Globus pallidus (tissue), 1 donor: Measurements from ENCODE around the gene TNIK.

Source experiments
- DNase-seq: peaks from one replicate; pipeline ENCODE4 v3.0.0-alpha.2; 2015; ENCODE audit warnings: low spot score

Gene TNIK

DNA sequence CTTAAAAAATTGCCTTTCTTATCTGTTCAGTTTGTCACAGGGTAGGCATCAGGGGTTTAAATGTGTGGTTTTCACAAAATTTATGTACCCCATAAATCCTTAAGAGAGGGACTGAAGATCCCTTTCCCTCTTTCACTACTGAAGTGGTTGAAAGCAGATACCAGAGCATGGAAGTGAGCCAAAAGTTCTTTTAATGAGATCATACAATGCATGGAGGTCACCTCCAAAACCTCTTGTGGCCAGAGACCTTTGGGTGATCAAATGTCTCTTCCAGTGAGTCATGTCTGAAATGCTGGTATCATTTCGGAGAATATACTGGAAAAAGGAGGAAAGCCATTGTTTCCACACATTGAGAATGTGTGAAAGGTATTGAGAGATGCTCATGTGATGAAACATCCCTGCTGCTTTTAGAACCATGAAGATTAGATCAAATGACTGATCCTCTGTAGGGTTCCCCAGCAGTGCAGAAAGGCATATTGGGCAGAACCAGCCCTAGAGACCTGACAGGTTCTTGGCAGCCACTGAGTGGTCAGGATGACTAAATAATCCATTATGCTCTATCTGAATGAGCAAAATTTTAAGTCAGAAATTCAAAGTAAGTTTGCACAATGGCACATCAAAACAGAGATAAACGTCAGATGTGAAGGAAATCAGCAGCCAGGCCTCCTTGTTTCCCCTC is 267.9 kb downstream of the TNIK start:
- no peak for DNase-seq

DNA sequence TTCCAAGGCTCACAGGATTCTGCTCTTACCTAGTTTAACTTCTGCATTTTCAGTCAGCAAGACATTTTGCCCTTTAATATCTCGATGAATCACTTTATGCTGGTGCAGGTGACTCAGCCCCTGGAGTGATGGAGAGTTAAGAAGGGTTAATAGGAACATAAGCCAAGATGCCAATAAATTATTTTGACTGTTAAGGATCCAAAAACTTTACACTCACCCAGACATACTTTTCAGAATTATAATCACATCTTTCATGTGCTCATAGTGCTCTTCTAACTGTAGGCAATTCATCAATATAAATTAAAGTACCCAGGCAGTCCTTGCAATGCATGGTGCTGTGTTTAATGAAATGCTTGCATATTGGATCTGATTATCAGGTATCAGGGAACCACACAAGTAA is 269.5 kb downstream of the TNIK start:
- DNase-seq = no peak

DNA sequence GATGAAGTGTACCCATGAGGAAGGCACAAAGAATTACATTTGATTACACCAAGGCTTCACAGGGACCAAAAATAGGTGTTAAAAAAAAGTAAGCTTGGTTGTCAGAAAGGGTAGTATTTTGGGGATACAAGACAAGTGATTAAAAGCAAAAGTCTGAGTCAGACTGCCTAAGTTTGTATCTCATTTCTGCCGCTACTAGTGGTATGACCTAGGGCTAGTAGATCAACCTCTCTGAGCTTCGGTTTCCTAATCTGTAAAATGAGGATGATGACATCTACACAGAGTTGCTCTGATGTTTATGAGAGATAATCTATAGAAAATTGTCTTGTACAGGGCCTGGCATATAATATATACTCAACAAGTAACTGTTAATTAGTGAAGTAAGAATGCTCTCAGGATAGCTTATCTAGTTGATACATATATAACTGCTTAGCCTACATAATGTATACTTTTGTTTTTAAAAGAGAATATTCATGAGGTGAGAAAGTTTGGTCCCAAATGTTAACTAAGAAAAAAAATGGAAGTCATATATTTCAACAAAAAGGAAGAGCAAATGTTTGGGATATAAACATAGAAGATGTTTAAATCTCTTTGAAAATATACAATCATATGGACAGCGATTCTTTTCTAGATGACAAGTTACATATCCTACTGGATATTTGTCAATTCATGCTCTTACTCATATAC is 270.7 kb downstream of the TNIK start:
- no peak for DNase-seq

DNA sequence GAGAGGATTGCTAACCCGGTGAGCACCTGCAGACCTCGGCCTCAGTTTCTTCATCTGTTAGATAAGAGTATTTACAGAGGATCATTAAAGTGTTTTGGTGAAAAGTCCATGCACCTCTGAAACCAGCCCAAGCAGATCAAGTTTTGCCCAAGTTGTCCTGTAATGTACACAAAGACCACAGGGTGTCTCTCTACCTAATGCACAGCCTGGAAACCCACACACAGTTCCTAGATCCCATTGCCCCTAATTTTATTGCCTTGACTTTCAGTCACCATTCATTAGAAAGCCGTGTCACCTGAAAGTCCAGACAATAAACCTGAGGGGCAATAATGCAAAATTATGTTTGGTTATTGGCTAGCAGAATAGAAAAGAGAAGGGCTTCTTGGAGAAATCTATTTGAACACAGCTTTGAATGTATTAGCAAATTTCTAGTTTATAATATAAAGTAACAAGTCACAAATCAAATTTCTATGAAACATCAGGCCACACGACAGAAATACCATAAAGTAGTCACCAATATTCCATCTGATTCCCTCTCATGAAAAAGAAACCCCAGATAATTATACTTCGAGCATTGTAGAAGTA is 272.4 kb downstream of the TNIK start:
- DNase-seq = peak; percentile 67

DNA sequence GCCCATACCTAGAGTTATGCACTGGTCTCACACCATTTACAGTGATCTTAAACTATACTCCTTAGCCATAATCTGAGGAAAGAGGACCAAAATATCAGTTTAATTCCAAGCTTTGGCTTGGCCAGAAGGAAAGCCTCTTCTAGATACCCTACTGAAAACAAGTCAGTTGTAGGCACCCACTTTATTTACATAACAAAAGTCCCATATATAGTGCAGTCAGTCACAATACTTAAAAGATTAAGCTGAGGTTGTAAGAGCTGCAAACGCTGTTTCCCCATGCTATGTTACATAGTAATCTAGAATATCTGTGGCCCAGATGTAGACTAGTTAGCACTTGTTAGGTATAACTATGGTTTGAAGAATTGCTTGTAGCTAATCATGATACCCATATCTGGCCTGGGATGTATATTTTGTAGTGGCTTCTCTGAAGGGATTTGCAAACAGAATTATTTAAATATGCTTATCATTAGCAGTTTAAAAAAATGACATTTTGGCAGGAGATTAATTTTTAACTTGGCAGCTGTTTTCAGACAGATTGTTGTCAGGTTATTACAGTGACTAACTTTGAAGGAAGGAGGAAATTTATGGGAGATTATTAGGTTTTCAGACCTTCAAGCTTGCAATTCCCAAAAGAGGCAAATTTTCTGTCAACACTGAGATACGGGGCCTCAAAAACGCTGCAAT is 273.2 kb downstream of the TNIK start:
- DNase-seq = no peak

DNA sequence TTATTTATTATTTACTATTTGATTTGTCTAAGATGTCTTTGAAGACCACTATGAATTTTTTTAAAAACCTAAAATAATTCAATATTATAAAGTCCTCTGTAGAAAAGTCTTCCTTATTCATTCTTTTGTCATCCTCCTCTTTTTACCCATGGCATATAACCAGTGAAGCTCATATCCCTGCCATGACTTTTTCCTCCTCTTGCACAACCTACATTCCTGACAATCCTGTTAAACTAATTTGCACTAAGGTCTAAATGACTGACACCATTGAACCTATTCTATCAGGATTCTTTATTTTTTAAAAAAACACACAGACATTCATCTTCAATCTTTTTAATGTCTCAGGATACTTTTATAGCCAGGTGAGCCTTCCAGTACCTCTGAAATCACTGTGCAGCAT is 273.8 kb downstream of the TNIK start:
- DNase-seq = no peak

DNA sequence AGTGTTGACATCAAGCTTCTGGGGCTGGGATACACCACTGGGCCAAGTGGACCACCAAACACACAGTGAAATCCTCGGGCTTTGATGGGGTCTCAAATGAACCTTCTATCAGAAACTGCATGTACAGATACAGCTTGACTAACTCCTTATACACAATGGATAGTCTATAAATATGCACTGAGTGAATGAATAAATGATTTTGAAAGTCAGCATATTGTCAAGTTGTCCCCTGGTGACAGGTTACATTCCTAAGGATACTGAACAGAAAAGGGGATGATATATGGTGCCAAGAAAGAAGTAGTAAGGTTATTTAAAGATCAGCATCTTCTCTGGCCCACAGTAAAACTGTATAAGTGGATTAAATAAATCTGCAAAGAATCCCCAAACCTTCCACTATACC is 274.2 kb downstream of the TNIK start:
- no peak for DNase-seq

DNA sequence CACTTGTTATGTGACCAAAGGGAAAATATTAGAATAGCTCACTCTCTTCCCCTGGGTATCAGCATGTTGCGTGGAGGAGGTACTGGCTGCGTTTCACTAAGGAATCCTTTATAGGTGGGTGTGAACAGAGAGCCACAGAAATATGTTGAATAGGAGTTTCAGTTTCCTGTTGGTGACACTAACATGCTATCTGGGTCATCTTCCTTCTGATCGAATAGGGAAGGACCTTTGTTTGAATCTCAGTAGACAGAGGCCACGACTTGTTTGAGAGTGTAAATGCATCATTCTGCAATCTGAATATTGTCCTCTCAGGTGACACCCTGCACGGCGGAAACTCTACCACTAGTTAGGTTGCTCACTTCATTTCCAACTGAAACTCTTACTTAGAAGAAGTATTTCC is 275.8 kb downstream of the TNIK start:
- DNase-seq = no peak

DNA sequence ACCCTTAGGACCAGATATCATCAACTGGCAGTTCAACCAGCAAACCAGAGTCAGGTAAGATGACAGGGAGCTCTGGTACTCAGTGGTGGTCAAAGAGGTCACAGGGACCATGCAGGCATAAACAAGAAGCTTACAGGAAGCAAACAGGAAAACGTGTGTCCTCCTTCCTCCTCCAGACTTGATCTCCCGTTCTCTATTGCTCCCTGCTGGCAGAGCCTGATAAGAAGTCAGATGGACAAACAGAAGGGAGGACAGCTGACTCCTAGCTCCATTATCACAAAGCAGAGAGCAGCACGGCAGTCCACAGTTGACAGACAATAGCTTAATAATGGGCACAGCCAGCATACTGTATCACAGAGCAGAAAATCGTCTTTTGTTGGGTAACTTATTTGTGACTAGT is 277.2 kb downstream of the TNIK start:
- DNase-seq = peak; percentile 84

DNA sequence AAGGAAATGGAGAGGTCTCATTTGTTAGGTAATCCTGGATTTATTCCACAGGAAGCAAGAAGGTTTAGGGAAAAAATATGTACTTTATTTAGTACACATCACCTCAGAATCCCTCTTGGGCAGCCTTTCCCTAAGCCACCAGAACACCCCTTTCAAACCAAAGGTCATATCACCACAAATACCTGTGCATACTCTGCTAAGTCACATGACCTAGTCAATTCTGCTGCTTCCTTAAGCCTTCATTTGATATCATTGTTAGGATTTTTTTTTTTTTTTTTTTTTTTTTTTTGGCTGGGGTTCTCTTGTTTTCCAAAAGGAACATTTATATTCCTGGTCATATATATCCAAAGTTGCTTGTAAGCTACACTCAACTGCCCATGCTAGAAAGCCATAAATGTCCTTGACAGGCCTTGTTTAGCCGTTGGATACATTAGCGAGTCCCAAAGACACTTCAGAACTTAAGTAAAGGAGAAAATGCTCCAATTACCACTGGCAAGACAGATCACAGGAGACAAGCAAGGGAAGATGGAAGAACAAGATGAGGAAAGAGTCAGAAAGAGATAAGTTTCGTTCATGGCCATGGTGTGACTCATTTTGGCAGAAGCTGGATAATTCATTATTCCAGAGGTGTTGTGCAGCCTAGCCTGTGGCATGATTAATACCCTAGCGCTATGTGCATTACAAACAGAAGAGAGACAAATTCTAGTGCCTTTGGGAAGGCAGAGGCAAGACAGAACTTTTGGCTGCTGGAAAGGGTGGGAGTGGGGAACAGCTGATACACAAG is 278.1 kb downstream of the TNIK start:
- no peak for DNase-seq

DNA sequence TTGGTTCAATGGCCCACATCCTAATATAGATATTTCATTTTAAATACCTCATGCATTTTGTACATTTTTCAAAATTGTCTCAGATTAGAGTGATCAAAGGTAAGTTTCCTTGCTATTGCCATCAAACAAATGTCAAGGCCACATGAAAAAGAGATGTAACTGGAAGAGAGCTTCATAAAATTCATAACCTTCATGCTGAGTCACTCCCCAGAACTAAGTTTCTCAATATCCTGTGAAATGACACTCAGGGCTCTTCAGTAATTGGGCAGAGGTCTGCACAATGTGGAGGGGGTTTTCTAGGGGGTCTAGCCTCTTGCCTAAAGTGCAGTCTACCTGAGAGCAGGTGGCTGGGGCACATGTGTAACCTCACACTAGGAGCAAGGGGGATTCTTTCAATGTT is 281.5 kb downstream of the TNIK start:
- no peak for DNase-seq

DNA sequence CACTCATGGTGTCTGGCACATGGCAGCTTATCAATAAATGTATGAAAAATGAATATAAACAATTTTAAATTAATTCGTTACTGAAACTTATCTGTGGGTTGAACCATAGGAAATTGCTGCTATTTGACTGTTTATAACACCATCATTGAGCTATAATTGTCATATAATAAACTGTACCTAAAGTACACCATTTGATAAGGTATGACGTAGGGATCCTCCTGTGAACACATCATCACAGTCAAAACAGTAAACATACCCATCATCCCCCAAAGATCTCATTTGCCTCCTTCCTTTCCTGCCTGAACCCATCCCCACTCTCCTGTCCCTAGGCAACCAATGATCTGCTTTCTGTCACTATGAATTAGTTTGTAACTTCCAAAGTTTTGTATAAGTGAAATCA is 282.7 kb downstream of the TNIK start:
- no peak for DNase-seq

DNA sequence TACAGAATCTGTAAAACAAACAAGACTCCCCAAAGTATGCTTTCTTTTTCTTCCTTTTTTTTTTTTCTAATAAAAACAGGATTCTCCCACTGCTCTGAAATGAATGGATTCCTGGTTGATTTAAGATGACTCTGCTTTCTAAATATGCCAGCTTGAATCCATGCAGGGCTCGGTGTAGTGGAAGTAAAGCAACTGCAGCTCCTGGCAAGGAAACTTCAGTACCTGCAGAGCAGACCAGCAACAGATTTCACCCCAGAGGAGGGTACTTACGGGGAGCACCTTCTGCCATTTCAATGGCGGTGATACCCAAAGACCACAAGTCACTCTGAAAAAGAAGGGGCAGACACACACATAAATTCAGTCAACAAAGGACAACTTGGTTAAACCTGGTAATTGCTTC is 283.1 kb downstream of the TNIK start:
- DNase-seq = no peak

DNA sequence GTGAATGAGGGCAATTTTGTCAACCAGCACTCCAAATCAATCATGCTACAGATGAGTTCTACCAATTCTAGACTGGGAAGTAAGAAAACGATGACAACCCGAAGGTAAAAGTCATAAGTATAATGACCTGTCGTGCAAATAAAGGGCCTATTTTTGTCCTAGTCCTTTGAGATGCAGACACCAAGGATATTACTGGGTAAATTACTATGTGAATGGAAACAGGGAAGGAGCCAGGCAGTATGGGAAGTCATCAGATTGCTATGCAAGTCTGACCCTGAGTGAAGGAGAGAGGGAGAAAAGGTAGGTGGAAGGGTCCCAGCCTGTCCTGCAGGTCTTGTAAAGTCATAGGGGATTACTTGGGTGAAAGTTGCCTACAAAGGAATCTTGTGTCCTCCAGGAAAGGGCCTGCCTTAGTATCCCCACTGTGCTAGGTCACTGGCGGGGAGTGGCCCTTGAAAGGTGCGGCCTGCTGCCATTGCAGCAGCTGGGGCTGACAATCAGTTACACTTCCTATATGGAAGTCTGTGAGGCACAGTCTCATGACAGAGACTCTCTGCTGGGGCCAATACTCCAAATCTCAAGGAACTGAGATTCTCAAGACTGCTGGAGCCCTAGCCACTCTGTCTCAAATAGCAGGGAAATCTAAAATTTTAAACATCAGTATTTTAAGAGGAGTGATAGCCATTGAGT is 283.8 kb downstream of the TNIK start:
- DNase-seq = no peak

DNA sequence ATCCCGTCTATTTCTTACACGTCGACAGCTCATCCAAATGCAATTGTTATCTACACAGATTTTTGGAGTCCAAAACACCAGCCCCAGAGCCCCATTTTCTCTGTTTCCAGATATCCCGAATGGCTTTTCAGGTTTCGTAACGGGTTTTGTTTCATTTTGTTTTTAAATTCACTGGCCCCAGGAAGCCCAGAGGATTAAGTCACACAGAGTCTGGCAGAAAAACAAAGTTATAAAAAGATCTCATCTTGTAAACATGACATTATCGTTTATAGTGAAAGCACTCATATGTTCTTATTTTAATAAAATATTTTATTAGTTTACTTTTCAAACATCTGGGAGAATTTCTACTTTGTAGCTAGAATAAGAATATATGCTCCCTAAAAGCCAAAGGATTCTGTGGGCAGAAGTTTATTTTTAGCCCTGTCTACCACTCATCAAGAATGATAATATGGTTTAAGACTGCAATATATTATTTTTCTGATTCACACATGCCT is 284.4 kb downstream of the TNIK start:
- DNase-seq = no peak

DNA sequence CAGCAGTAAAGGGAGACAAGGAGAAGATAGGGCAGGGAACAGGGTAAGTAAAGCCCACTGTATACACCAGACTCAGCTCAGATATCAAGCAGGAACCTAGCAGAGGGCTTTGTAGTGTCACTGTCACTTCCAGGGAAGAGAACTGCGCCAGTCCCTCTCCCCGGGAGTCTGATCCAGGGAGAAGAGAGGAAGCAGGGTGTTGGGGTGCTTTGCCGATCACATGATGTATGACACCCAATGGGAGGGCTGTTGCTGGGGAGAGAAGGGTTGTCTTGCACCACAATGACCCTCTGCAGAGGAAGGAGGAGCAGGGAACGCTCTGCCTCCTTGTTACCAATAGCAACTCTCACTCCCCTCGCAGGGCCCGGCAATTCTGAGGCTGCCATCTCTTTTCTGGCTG is 286.5 kb downstream of the TNIK start:
- DNase-seq = peak; percentile 97

DNA sequence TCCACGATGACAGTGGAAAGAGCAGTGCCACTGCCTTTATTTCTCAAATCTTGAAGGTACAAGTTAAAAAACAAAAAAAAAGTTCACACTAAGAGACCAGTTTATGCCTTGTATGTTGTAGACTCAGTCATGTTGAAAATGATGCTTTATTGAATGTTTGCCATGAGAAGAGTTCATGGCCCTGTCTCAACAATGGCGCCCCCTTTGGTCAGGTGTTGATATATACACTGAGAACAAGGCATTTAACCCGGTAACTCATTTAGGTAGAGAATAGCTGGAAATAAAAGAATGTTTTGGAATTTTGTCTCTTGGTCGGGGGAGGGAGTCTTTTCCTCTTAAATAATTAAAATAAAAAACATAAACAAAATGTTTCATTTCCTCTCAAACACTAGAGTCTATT is 288.1 kb downstream of the TNIK start:
- no peak for DNase-seq

DNA sequence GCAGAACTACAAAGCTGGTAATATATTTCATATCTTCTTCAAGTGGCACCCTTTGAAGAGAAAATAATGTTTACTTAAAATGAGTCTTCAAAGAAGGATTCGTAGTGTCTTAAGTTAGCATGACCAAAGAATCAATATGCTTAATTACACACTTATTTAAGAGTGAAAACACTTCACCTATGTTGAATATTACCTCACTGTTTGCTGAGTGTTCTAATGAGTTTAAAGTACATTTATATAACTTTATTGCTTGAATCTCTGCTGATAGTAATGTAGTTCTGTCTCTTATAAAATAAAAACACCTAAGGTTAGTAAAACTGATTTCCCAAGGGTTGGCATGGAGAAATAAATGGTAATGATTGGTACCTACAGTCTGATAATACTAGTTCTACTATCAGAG is 290.3 kb downstream of the TNIK start:
- no peak for DNase-seq

DNA sequence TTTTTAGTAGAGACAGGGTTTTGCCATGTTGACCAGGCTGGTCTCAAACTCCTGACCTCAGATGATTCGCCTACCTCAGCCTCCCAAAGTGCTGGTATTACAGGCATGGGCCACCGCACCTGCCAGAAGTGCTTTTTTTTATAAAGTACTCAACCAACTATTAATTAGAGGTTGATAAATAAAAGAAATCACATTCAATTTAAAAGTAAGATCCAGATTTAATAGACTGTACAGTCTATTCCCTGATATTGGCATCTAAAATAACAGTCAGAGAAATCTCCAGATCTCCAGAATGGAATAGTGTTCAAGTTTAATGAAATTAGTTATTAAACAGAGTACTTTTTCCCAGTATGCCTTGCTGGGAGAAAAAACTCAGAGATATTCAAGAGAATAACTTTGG is 290.8 kb downstream of the TNIK start:
- DNase-seq = no peak

DNA sequence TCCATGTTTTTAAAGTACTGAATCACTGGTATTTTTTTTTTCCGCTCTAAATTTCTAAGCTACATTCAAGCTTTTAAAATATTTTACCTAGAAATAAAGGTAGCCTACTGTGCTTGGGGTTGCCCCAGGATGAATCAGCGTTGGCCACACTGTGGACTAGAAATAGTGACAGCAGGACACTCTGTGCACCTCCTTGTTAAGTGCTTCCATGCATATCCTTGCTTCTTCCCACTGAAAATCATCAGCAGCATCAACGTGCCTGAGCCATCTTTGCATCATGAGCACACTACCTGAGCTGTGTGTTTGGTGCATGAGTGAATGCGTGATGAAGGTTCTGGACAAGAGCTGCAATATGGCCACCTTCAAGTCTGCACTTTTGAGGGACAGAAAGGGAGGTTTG is 291.7 kb downstream of the TNIK start:
- DNase-seq = no peak

DNA sequence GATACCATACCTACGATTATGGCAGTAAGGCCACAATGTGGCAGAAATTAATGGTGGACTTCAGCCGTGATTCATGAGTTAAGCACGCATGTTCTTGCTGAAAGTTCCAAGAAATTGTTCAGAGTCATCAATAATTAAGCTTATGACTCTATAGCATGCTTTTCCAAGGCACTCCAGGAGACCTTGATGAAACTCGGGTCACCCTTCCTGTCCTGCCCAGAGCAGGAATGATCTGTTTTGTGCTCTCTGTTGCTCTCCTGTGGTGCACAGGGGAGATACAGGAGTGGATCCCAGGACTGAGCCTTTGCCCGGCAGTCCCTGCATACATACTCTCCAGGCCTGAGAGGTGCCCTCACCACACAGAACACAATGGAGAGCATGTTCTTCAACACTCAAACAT is 292.1 kb downstream of the TNIK start:
- peak; percentile 37 for DNase-seq

DNA sequence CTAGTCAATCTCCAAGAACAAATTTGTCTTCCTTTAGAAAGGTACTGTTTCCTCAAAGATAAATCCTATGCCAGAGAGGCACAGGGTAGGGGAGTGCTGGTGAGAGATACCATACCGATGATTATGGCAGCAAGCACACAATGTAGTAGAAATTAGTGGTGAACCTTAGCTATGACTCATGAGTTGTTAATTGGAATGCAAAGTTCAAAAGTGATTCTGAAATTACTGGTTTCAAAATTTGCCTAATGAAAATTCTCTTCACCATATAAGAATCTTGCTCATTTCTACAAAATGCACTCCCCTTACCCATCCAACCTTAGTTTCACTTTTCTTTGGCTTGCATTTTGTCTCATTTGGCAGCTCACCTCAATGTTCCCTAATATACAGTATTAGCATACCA is 294.2 kb downstream of the TNIK start:
- DNase-seq = no peak
